HepG2 (cell line): ENCODE measurements around the gene CDK14.

ENCODE experiments used
- POLR2A ChIP-seq, 2 experiments: IDR thresholded peaks; 2 replicates each; pipeline ENCODE4 v1.6.1; 2011; ENCODE audit warnings: low read depth in 2 of 2, low read length in 2 of 2, mild to moderate bottlenecking in 1 of 2, moderate library complexity in 1 of 2; ENCODE audit not compliant: insufficient read depth in 1 of 2
- XBP1 ChIP-seq: sonication (generic); formaldehyde crosslinking; IDR thresholded peaks from 2 replicates; pipeline ENCODE4 v1.5.0; 2020; ENCODE audit warnings: missing genetic modification reagents
- ZNF24 ChIP-seq: fragments of 450-650 bp; IDR thresholded peaks from 2 replicates; pipeline ENCODE4 v1.6.1; 2017; ENCODE audit warnings: antibody characterized with exemption, mild to moderate bottlenecking
- ZNF720 ChIP-seq: sonication (generic); formaldehyde crosslinking; IDR thresholded peaks from 2 replicates; pipeline ENCODE4 v1.4.0; 2020; ENCODE audit warnings: missing genetic modification reagents

DNA sequence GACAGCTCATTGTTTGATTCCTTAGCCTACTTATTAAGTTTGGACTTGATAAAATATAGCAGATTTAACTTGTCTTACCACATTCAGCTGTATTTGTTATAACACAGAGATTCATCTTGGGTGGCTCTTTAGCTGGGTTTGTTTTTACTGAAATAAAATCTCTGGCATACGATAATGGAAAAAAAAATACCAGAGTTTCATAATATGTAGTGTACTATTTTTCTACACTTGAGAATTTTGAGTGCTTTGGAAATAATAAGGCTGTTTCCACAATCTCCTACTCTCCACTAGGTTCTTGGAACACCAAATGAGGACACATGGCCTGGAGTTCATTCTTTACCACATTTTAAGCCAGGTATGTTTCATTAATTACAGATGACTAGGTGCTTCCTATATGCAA lies 449.5 kb downstream of the CDK14 start:
- TF ChIP-seq ZNF720 (CRISPR knock-in tag) (no peak), ZNF24 (no peak), POLR2A (IDR thresholded peaks at IDR 0.05; ENCODE audit: insufficient read depth in 1 of 2, low read depth in 2 of 2, low read length in 2 of 2) (no peak), XBP1 (no peak)
